HG03039 (cell line): ENCODE results near the gene GPC6.

Experiments used
- ATAC-seq: cut with Tn5 transposase; IDR thresholded peaks from one replicate; pipeline ENCODE4 v1.9.1; 2021; ENCODE audit warnings: mild to moderate bottlenecking, moderate library complexity; ENCODE audit not compliant: unreplicated experiment

The GPC6 gene

GRCh38 chr13:93670866-93671265 is 444.3 kb downstream of the GPC6 start:
- no peak for ATAC-seq

- no peak for ATAC-seq
Measured at GRCh38 chr13:93672996-93673395, 446.4 kb downstream of the GPC6 start.

DNA sequence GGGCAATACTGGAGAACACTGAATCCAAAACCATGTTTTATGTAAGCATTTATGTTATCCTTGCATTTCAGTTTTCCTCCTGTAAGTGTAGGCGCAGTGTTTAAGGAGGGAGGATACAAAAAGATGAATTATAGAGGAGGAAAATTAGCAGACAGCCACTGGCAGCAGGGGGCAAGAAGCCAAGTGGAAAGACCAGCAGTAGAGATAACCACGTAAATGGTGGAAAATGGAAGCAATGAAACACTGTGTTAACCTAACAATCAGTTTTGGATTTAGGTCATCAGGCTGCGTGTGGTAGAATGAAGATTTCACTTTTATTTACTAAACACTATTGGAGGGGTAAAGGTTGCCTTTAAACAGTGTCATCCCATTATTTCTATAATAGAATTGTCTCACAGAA is 447.3 kb downstream of the GPC6 start:
- ATAC-seq, result no peak

- no peak for ATAC-seq
Measured at GRCh38 chr13:93674337-93674755, 447.7 kb downstream of the GPC6 start.

DNA sequence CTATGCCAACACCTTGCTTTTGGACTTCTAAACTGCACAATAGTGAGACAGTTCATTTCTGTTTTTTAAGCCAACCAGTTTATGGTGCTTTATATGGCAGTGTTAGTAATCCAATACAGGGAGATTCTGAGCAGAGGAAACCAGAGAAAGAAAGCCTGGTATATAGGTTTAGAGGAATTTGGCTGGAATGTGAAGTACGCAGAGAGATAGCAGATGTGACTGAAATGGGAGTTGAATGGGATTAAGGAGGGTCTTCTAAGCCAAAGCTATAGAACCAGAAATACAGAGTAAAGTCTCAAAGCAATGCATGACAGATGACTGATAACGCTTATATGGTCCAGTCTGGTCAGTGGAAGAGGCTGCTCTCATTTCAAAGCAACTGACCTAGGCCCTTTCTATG is 453.7 kb downstream of the GPC6 start:
- ATAC-seq, result no peak

GRCh38 chr13:93685900-93686299 is 459.3 kb downstream of the GPC6 start:
- ATAC-seq, result no peak

DNA sequence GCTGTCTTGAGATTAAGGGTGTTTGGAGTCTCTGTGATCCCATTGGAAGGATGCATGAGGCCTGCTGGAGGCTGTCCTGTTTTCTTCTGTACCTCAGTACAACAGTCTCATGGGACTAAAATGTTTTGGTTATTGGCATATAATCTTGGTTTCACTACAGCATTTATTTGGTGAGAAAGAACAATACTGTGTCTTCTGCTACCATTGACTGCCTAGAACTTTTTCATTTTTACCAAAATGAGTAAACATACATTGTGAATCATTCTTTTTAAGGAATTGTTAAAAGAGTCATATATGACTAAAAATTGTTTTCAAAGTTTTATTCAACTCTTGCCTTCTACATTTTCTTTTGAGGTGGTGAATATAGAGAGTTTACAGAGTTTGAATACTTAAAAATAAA is 459.8 kb downstream of the GPC6 start:
- ATAC-seq, result no peak

- no peak for ATAC-seq
Measured at GRCh38 chr13:93687261-93687660, 460.7 kb downstream of the GPC6 start.

DNA sequence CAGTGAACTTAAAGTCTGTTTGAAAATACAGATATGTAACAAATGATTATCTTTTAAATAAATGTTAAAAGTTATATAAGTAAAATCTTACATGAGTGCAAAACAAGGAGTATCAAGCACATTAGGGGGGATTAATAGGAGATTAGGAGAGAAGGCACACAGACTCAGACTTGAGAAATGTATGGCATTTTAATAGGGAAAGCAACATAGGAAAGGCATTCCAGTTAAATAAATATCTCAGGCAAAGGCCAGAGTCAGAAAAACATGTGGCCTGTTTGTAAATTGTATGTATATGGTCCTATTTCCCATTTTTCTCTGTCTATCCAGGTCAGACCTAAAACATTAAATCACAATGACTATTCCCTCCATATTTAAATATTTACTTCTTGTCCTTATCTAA is 462.7 kb downstream of the GPC6 start:
- no peak for ATAC-seq

DNA sequence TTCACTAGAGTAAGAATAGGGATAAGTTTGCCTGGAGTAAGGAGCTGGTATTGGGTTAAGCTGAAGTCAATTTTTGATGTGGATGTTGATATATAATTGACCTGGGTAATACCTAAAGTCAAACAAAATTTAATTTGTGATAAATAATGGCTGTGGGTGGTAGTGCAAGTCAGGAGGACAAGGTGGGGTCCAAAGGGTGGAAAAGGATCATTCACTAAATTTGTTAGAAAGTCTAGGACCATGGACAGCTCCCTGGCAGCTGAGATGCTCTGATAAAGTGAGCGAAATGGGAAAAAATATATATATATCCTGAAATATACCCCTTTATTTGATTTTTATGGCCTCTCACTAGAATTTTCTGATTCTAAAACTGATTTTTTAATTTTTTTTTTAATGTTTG is 463.5 kb downstream of the GPC6 start:
- no peak for ATAC-seq

DNA sequence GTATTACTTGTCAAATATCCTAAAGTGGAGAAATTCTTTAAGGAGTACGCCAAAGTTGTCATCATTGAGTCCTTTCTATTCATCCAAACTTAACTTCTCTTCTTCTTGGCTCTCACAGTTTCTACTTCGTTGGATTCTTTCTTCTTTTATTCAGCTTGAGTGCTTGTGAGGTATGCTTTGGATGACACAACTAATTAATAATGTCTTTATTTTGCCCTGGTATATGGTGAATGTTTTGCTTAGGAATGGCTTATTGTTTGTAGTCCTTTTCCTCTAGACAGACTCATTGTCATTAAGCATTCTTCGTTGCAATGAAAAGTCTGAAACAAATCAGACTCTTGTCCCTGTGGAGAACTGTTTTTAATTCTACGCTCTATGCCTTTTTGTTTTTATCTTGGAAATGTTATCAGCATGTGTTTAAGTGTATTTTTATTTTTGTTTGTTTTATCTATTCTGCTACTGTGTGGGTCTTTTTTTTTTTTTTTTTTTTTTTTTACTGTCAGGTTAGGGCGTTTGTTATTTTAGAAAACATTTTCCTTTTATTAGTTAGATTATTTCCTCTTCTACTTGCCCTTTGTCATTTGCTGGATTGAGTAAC is 471.5 kb downstream of the GPC6 start:
- ATAC-seq, result no peak

DNA sequence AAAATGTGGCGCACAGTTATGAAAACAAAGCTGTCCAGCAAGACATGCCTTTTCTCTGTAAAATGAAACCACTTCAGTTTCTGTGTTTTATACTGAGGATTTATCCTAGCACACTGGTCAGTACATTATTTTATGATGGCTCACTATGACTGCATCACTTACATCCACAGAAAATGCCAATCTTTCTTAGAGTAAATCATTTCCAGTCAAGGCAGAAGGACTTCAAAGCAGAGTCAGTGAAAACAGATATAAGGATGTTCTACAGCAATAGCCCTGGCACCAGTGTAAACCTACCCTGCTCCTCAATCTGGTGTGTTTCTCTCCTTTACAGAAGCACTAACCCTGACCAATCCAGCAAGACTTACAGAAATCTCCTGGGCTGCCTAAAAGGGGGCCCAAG is 473.5 kb downstream of the GPC6 start:
- no peak for ATAC-seq

GRCh38 chr13:93708308-93709075 is 481.9 kb downstream of the GPC6 start:
- ATAC-seq, result no peak

DNA sequence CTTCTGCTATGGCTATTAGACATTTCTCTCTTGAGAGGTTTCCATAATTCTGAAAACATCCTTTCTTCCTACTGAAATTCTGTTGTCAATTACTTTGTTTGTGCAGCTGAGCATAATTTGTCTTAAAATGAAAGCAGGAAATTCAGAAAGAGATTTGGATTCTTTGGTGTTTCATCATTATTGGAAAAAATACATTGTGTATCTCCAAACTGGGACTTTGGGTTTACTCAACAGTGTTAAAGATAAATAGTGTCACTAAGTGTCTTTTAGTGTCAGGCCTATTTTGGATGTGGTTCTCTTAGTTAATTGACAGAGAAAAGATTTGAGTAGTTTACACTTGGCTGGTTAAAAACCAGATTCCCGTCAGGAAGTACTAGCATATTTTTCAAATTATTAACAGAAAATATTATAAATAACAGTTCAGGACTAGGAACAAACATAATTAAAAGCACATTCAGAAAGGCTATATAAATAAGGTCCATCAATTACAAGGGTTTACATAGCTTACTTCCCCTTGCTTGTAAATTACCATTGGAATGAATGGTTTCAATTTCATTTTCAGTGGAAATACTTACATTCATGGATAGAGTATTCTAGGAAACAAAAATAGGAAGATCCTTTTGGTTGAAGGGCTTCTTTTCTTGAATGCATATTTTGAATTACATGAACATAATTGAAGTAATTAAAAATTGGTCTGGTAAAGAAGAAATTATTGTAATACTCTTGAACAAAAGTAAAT is 483.1 kb downstream of the GPC6 start:
- ATAC-seq, result no peak

GRCh38 chr13:93714171-93714570 is 487.6 kb downstream of the GPC6 start:
- ATAC-seq, result no peak

DNA sequence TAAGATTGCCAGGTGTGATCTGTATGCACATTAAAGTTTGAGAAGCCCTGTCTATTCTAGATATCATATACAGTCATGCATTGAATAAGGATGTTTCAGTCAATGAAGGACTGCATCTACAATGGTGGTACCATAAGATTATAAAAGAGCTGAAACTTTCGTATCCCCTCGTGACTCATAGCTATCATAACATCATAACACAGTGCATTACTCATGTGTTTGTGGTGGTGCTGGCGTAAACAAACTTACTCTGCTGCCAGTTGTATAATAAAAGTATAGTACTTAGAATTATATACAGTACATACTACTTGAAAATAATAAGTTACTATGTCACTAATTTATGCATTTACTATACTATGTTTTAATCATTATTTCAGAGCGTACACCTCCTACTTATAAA is 489.3 kb downstream of the GPC6 start:
- ATAC-seq, result no peak

- ATAC-seq, result no peak
Measured at GRCh38 chr13:93716623-93717022, 490.0 kb downstream of the GPC6 start.

GRCh38 chr13:93721483-93721882 is 494.9 kb downstream of the GPC6 start:
- no peak for ATAC-seq

- no peak for ATAC-seq
Measured at GRCh38 chr13:93723316-93723715, 496.7 kb downstream of the GPC6 start.

GRCh38 chr13:93724187-93724586 is 497.6 kb downstream of the GPC6 start:
- ATAC-seq, result no peak

GRCh38 chr13:93726173-93726957 is 499.8 kb downstream of the GPC6 start:
- no peak for ATAC-seq
